ENCODE results near the gene BIRC7. TPM values are rescaled to one million over a fixed set of nuclear protein-coding genes. Genes with fewer than 3 reads are reported as not detected.

BIRC7 gene
- polyA plus RNA-seq, 1 donor (not counting 4 experiments of a cell fraction or from before 2014, with no cell fraction given) = not detected

DNA sequence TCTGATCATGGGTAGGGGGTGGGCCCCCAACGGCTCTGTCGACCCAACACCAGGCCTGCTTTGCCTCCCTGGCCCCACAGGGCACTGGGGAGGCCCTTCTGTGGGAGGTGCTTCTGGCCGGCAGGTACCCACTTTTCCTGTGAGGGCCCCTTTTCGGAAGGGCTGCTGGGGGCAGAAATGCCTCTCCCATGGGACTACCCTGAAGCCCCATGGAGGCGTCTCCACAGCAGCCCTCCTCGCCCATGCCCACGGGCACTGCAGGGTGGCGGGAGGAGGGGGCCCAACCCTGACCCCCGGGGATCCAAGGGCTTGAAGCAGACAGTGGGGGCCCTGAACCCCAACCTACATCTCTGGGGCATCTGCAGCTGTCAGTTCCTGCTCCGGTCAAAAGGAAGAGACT is 2.3 kb downstream of the BIRC7 start:
- dilution Hi-C loops (cut with MboI; ENCODE audit: extremely low pct_ligation_motif_present, low sequenced_read_pairs) = no loop called here
- no peak for FAIRE-seq
- peaks cover 13% of the 10 kb centered on the region for H3K27me3 ChIP-seq (ENCODE audit: control insufficient read depth, extremely low read depth, insufficient read depth, low read length)
- H3K9me1 ChIP-seq (ENCODE audit: control insufficient read depth, extremely low read depth, insufficient read depth, low read length) = no peaks in the 10 kb centered on the region
- no peaks in the 10 kb centered on the region for H3K9me3 ChIP-seq (ENCODE audit: control insufficient read depth, low read depth, low read length)
- no peaks in the 10 kb centered on the region for H3K4me1 ChIP-seq (ENCODE audit: control insufficient read depth, extremely low read depth, insufficient read depth, low read length)
- no peak overlapping the region for H3K9ac ChIP-seq (ENCODE audit: control insufficient read depth, extremely low read depth, insufficient read depth, low read length)
- H3K4me2 ChIP-seq (ENCODE audit: control insufficient read depth, extremely low read depth, insufficient read depth, low read depth, low read length) = no peak overlapping the region
- H3K79me2 ChIP-seq (ENCODE audit: control insufficient read depth, insufficient read depth, low read length) = no peaks in the 10 kb centered on the region
- no peak for TF ChIP-seq EZH2 (IDR thresholded peaks at IDR 0.05; ENCODE audit: low read length)
- TF ChIP-seq, protein P1, sequence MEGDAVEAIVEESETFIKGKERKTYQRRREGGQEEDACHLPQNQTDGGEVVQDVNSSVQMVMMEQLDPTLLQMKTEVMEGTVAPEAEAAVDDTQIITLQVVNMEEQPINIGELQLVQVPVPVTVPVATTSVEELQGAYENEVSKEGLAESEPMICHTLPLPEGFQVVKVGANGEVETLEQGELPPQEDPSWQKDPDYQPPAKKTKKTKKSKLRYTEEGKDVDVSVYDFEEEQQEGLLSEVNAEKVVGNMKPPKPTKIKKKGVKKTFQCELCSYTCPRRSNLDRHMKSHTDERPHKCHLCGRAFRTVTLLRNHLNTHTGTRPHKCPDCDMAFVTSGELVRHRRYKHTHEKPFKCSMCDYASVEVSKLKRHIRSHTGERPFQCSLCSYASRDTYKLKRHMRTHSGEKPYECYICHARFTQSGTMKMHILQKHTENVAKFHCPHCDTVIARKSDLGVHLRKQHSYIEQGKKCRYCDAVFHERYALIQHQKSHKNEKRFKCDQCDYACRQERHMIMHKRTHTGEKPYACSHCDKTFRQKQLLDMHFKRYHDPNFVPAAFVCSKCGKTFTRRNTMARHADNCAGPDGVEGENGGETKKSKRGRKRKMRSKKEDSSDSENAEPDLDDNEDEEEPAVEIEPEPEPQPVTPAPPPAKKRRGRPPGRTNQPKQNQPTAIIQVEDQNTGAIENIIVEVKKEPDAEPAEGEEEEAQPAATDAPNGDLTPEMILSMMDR (optimal IDR thresholded peaks at IDR 0.05 in 1 of 3, IDR thresholded peaks at IDR 0.05 in 1 of 3, conservative IDR thresholded peaks at IDR 0.05 in 1 of 3; ENCODE audit: extremely low read depth in 1 of 3, insufficient read depth in 2 of 3, low read length in 3 of 3) = no peak
- H3K4me3 ChIP-seq (ENCODE audit: control insufficient read depth in 2 of 3, extremely low read depth in 1 of 3, insufficient read depth in 2 of 3, low read depth in 1 of 3, low read length in 3 of 3) = no peak overlapping the region
- H3K36me3 ChIP-seq (ENCODE audit: control insufficient read depth in 2 of 2, extremely low read depth in 1 of 2, insufficient read depth in 2 of 2, low read length in 2 of 2) = no peaks in the 10 kb centered on the region
- no peak for DNase-seq (ENCODE audit: low read depth, low spot score)
- no peak overlapping the region for H2AFZ ChIP-seq (ENCODE audit: control insufficient read depth, low read length)
- no peak overlapping the region for H3K27ac ChIP-seq (ENCODE audit: control insufficient read depth, insufficient read depth, low read length)
- H4K20me1 ChIP-seq (ENCODE audit: control insufficient read depth, extremely low read depth, insufficient read depth, low read length) = no peaks in the 10 kb centered on the region

DNA sequence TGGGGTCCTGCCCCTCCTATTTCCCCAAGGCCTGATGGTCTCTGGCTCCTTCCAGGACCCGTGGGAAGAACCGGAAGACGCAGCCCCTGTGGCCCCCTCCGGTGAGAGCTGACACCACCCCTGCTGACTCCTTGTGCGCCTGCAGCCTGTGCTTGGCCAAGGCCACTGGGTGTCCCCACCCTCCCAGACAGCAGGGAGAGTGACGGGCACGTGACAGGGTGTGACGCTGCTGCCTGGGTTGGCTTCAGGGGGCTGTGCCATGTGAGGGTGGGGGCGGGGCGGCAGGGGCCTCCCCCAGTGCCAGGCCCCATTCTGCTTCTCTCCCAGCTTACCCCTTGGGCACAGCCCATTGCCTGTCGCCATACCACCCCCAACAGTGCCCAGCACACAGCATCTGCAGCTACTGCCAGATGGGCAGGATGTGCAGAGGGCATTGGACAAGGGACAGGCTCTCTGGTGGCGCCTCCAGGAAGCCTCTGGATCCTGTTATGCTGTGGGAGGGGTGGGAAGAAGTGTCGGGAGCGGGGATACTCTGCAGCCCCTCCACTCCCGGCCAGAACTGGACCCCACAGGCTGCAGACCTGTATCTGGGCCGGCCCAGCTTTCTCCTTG is 2.9 kb downstream of the BIRC7 start:
- H3K4me1 ChIP-seq (ENCODE audit: control insufficient read depth, extremely low read depth, insufficient read depth, low read length) = no peaks in the 10 kb centered on the region
- H3K4me2 ChIP-seq (ENCODE audit: control insufficient read depth, extremely low read depth, insufficient read depth, low read depth, low read length) = no peak overlapping the region
- no peak overlapping the region for H3K4me3 ChIP-seq (ENCODE audit: control insufficient read depth in 2 of 3, extremely low read depth in 1 of 3, insufficient read depth in 2 of 3, low read depth in 1 of 3, low read length in 3 of 3)
- H3K9me3 ChIP-seq (ENCODE audit: control insufficient read depth, low read depth, low read length) = no peaks in the 10 kb centered on the region
- DNase-seq (ENCODE audit: low read depth, low spot score) (no peak), FAIRE-seq (no peak)
- no peak overlapping the region for H3K27ac ChIP-seq (ENCODE audit: control insufficient read depth, insufficient read depth, low read length)
- dilution Hi-C loops (cut with MboI; ENCODE audit: extremely low pct_ligation_motif_present, low sequenced_read_pairs) = no loop called here
- no peak overlapping the region for H3K9ac ChIP-seq (ENCODE audit: control insufficient read depth, extremely low read depth, insufficient read depth, low read length)
- peaks cover 13% of the 10 kb centered on the region for H3K27me3 ChIP-seq (ENCODE audit: control insufficient read depth, extremely low read depth, insufficient read depth, low read length)
- H2AFZ ChIP-seq (ENCODE audit: control insufficient read depth, low read length) = no peak overlapping the region
- no peaks in the 10 kb centered on the region for H3K79me2 ChIP-seq (ENCODE audit: control insufficient read depth, insufficient read depth, low read length)
- no peaks in the 10 kb centered on the region for H3K36me3 ChIP-seq (ENCODE audit: control insufficient read depth in 2 of 2, extremely low read depth in 1 of 2, insufficient read depth in 2 of 2, low read length in 2 of 2)
- TF ChIP-seq, protein P1 (optimal IDR thresholded peaks at IDR 0.05 in 1 of 3, IDR thresholded peaks at IDR 0.05 in 1 of 3, conservative IDR thresholded peaks at IDR 0.05 in 1 of 3; ENCODE audit: extremely low read depth in 1 of 3, insufficient read depth in 2 of 3, low read length in 3 of 3) = peak in 1 of 3 experiments; percentile 54
- TF ChIP-seq EZH2 (IDR thresholded peaks at IDR 0.05; ENCODE audit: low read length) = no peak
- H3K9me1 ChIP-seq (ENCODE audit: control insufficient read depth, extremely low read depth, insufficient read depth, low read length) = no peaks in the 10 kb centered on the region
- H4K20me1 ChIP-seq (ENCODE audit: control insufficient read depth, extremely low read depth, insufficient read depth, low read length) = no peaks in the 10 kb centered on the region
